Adrenal gland (tissue), 12 donors: Measurements from ENCODE around the gene AHRR. TPM values are rescaled to one million over a fixed set of nuclear protein-coding genes. Genes with fewer than 3 reads are reported as not detected.
"Not testable (repeated sequence)": the region's sequence is repeated elsewhere in the genome, so short reads cannot be mapped to it uniquely, and the experiment has no call there.

Experiments used
- DNase-seq, 7 donors: peaks; one replicate each; pipeline ENCODE4 v3.0.0-alpha.2; 2019 to 2020
- H3K27ac ChIP-seq, 5 donors: fragments of 200-600 bp; sonication (generic) in 4 of 5; 1 replicate in 3 of 5; 2 replicates in 2 of 5; pipeline versions ENCODE4 v1.5.1 to v1.8.0; 2016 to 2020; ENCODE audit warnings: mild to moderate bottlenecking in 1 of 5
- H3K27me3 ChIP-seq: fragments of 200-600 bp; 2 replicates; pipeline ENCODE4 v1.8.0; 2021
- H3K36me3 ChIP-seq, 2 donors: fragments of 200-600 bp; replicated peaks in 1 of 2; 1 replicate in 1 of 2; 2 replicates in 1 of 2; pipeline versions ENCODE4 v1.5.1 to v1.8.0; 2018 to 2022
- H3K4me1 ChIP-seq, 2 donors: fragments of 200-600 bp; replicated peaks in 1 of 2; 1 replicate in 1 of 2; 2 replicates in 1 of 2; pipeline versions ENCODE4 v1.5.1 to v1.8.0; 2018 to 2021
- H3K4me3 ChIP-seq, 4 donors: fragments of 200-600 bp; sonication (generic) in 3 of 4; one replicate each; pipeline ENCODE4 v1.5.1; 2016 to 2018
- H3K9me3 ChIP-seq, 3 donors: fragments of 200-600 bp; sonication (generic) in 1 of 3; replicated peaks in 1 of 3; 1 replicate in 2 of 3; 2 replicates in 1 of 3; pipeline versions ENCODE4 v1.5.1 to v1.8.0; 2016 to 2021
- POLR2A ChIP-seq, 2 donors: fragments of 450-650 bp; IDR thresholded peaks; one replicate each; pipeline ENCODE4 v1.6.1; 2017; ENCODE audit warnings: antibody characterized with exemption in 2 of 2, mild to moderate bottlenecking in 2 of 2, moderate library complexity in 1 of 2
- WGBS, 4 donors: extraction: QIAGEN DNeasy Blood & Tissue Kit in 2 of 4; methylation state at CpG; one replicate each; pipeline versions ENCODE4 v1.1.5 to v1.1.7; 2013 to 2017; 5-methylcytosine and 5-hydroxymethylcytosine counted together
- intact Hi-C, 2 donors: fragments of 100-400 bp; cut with DNase I; formaldehyde crosslinking; loops; one replicate each; pipeline versions ENCODE4 v1.14.1 to v1.15.0; 2022 to 2023
- polyA plus RNA-seq, 3 donors: library from polyadenylated mRNA; stranded (reverse); fragments of 200-250 nt in 2 of 3; fragments of 350-450 nt in 1 of 3; fragmentation: Illumina TruSeq in 1 of 3; extraction: RNeasy Lipid Tissue Mini Kit (QIAGEN cat#74804) in 1 of 3; gene quantifications; one replicate each; pipeline ENCODE4 v1.2.3, GENCODE V29; 2013 to 2014
- total RNA-seq, 9 donors: library from RNA; depleted of rRNA in 4 of 9; stranded (reverse); fragments of >200 nt in 4 of 9; fragments of 120-200 nt in 1 of 9; fragmentation: NEBNext Ultra II Directional in 1 of 9; extraction: Animal tissue kit (Norgen Biotek cat#: 25700) in 1 of 9; gene quantifications; one replicate each; pipeline versions ENCODE4 v1.1.0 to v1.2.4, GENCODE V29; 2013 to 2023
- TF ChIP-seq, protein P1 (sequence below), 6 experiments: fragments of 450-650 bp in 4 of 6; fragments of 200-600 bp in 2 of 6; sonication (generic) in 1 of 6; IDR thresholded peaks; 1 replicate in 5 of 6; 2 replicates in 1 of 6; pipeline versions ENCODE4 v1.5.1 to v1.8.0; 2016 to 2021; ENCODE audit warnings: antibody characterized with exemption in 6 of 6, mild to moderate bottlenecking in 2 of 6, moderate library complexity in 1 of 6
- donor health status: healthy with polysubstance abuse.
- donor health status: Bipolar disorder and iron deficiency.
- donor health status: DM: yes; HTN: yes; CAD: no.
- donor health status: DM: no; HTN: no; CAD: no.
- donor health status: DM: no; HTN: no; CAD: no.
- donor health status: DM: yes; HTN: yes; CAD: no.

AHRR gene
- total and polyA plus RNA-seq, 12 donors = 0.17 to 3.6 (median 0.99) TPM

DNA sequence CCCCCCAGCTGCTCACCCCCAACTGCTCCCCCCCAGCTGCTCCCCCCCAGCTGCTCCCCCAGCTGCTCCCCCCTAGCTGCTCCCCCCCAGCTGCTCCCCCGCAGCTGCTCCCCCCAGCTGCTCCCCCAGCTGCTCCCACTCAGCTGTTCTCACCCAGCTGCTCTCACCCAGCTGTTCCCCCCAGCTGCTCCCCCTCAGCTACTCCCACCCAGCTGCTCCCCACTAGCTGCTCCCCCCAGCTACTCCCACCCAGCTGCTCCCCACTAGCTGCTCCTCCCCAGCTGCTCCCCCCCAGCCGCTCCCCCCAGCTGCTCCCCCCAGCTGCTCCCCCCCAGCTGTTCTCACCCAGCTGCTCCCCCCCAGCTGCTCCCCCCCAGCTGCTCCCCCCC is 22.8 kb upstream of the AHRR start:
- Histone ChIP-seq H3K4me3 (no peak overlapping the region), H3K27me3 (no peaks in the 10 kb centered on the region), H3K36me3 (no peaks in the 10 kb centered on the region), H3K9me3 (no peaks in the 10 kb centered on the region), H3K4me1 (peaks cover 5 to 6% of the 10 kb centered on the region in 2 donors), H3K27ac (no peak overlapping the region)
- no peak for DNase-seq
- TF ChIP-seq, protein P1, sequence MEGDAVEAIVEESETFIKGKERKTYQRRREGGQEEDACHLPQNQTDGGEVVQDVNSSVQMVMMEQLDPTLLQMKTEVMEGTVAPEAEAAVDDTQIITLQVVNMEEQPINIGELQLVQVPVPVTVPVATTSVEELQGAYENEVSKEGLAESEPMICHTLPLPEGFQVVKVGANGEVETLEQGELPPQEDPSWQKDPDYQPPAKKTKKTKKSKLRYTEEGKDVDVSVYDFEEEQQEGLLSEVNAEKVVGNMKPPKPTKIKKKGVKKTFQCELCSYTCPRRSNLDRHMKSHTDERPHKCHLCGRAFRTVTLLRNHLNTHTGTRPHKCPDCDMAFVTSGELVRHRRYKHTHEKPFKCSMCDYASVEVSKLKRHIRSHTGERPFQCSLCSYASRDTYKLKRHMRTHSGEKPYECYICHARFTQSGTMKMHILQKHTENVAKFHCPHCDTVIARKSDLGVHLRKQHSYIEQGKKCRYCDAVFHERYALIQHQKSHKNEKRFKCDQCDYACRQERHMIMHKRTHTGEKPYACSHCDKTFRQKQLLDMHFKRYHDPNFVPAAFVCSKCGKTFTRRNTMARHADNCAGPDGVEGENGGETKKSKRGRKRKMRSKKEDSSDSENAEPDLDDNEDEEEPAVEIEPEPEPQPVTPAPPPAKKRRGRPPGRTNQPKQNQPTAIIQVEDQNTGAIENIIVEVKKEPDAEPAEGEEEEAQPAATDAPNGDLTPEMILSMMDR (IDR thresholded peaks at IDR 0.05) = no peak
- TF ChIP-seq POLR2A (IDR thresholded peaks at IDR 0.05) = no peak
- intact Hi-C loops = no loop called here
- WGBS, 4 donors = 100% methylated on average over 2 of the region's 2 CpGs; no CpG with 5 or more reads in 3 of the 4 donors

DNA sequence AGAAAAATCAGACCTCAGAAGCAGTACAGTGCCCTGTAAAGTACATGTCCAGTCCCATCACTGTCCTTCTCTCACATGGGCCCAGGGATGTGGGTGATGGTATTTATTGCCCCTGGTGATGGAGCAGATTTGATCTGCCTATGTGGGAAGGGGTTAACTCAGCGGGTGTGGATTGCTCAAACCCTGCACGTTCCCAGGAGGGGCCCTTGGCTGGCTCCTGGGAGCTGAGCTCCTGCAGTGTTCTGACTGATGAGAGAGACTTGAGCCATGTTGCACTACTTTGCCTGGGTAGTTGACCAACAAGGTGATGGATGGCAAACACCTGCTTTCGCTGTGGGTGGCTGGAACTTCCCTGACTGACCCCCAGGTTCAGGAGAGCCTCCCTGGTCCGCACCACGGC is 21.6 kb upstream of the AHRR start:
- H3K27ac ChIP-seq, H3K4me1 ChIP-seq, DNase-seq, H3K4me3 ChIP-seq, intact Hi-C loops, H3K36me3 ChIP-seq, H3K9me3 ChIP-seq, H3K27me3 ChIP-seq: not testable (repeated sequence)
- 69 to 89% (median 85%) methylated on average over 3 to 5 of the region's 5 CpGs; no CpG with 5 or more reads in 1 of the 4 donors for WGBS, 4 donors

DNA sequence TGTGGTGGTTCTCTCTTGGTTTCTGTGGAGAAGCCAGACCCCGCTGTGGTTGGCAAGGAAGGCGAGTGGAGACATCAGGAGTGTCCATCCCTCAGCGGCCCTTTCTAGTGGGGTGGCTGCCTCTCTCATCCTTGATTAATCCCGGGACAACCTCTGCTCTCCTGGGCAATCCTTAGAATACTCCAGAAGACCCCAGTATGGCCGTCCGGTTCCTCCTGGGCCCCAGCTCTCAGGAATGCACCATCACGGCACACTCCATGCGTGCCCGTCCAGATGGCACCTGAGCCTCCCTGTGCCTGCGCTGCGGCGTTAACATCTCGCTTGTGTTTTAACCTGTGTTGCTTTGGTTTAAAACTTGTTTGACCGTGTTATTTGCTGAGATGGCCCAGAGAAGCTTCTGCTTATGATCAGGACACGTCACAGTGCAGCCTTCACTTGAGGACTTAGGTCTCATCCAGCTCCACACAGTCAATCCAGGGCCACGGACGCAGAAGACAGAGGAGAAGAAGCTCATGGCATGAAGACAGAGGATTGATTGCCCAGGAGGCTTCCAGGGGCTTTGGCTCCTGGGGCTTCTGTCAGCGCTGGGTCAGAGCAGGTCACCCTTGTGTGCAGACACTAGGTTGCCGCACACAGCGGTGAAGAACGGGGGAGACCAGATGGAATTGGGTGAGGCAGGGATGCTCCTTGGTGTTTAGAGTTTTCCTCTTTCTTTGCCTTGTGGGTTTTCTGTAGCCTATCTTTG is 20.7 kb upstream of the AHRR start:
- H3K4me3 ChIP-seq, H3K4me1 ChIP-seq, DNase-seq, H3K27me3 ChIP-seq, intact Hi-C loops, H3K27ac ChIP-seq, H3K36me3 ChIP-seq, H3K9me3 ChIP-seq: not testable (repeated sequence)
- 86 to 96% (median 91%) methylated on average over 18 to 21 of the region's 21 CpGs for WGBS, 4 donors

DNA sequence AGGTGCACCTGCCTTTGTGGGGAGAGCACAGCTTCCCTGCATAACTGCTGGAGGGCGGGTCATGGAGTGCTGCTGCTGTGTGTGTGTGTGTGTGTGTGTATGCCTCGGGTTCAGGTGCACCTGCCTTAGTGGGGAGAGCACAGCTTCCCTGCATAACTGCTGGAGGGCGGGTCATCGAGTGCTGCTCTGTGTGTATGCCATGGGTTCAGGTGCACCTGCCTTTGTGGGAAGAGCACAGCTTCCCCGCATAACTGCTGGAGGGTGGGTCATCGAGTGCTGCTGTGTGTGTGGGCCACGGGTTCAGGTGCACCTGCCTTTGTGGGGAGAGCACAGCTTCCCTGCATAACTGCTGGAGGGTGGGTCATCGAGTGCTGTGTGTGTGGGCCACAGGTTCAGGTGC is 19.1 kb upstream of the AHRR start:
- WGBS, 4 donors = 80 to 95% (median 88%) methylated on average over 1 to 8 of the region's 8 CpGs

DNA sequence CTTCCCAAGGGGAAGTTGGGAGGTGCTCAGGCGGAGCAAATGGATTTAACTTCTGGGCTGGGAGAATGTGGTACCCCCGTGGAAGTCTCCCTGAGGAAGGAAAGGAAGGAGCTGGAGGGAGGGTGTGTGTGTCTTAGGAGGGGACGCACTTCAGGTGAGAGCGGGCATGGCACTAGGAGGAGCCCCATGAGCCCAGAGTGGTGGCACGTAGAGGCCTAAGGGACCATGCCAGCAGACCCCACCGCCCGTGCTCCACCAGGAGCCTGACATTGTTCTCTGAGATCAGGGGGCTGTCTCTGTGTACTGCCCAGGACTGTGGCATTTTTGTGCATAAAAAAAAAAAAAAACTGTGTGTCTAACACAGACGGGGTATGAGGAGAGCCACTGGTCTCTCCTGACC is 18.5 kb upstream of the AHRR start:
- Histone ChIP-seq H3K9me3 (no peaks in the 10 kb centered on the region), H3K36me3 (peaks cover 0 to 18% of the 10 kb centered on the region in 2 donors), H3K27ac (no peak overlapping the region), H3K4me3 (no peak overlapping the region), H3K27me3 (no peaks in the 10 kb centered on the region), H3K4me1 (peaks cover 5 to 6% of the 10 kb centered on the region in 2 donors)
- intact Hi-C loops = no loop called here
- 60 to 75% (median 67%) methylated on average over 8 of the region's 8 CpGs for WGBS, 4 donors
- DNase-seq = no peak
- TF ChIP-seq POLR2A (IDR thresholded peaks at IDR 0.05) = no peak
- TF ChIP-seq, protein P1 (IDR thresholded peaks at IDR 0.05) = no peak

More for the DNA sequence above, 19.1 kb upstream of the AHRR start:
- H3K4me3 ChIP-seq, H3K9me3 ChIP-seq, H3K27me3 ChIP-seq, intact Hi-C loops, DNase-seq, H3K4me1 ChIP-seq, H3K27ac ChIP-seq: not testable (repeated sequence)
- peaks cover 0 to 18% of the 10 kb centered on the region in 2 donors for H3K36me3 ChIP-seq

- H3K9me3 ChIP-seq, H3K27ac ChIP-seq, H3K4me3 ChIP-seq, DNase-seq, intact Hi-C loops, H3K27me3 ChIP-seq, H3K4me1 ChIP-seq: not testable (repeated sequence)
- 60 to 71% (median 62%) methylated on average over 2 to 8 of the region's 8 CpGs for WGBS, 4 donors
- H3K36me3 ChIP-seq = peaks cover 0 to 18% of the 10 kb centered on the region in 2 donors
Measured at GRCh38 chr5:303741-304140, 17.8 kb upstream of the AHRR start.
